CD4-positive, alpha-beta T cell (primary cell): ENCODE measurements around the gene MEIOSIN. TPM values are rescaled to one million over a fixed set of nuclear protein-coding genes. Genes with fewer than 3 reads are reported as not detected.

Experiments used
- ATAC-seq: fragments of 200-7000 bp; cut with Tn5 transposase; one replicate; pipeline ENCODE4 v1.10.0; 2022; ENCODE audit warnings: mild to moderate bottlenecking; ENCODE audit not compliant: poor library complexity
- CTCF ChIA-PET: fragments of 350-600 bp; sonication (Branson Sonifier 250); formaldehyde crosslinking; loops from one replicate; lab custom pipeline; 2021; ENCODE audit warnings: antibody characterized with exemption, inconsistent platforms; lab: Charles Lee
- POLR2A ChIA-PET: fragments of 350-600 bp; sonication (Branson Sonifier 250); formaldehyde crosslinking; loops from one replicate; lab custom pipeline; 2021; ENCODE audit warnings: antibody characterized with exemption, inconsistent platforms; lab: Charles Lee
- DNase-seq, 14 experiments: peaks; one replicate each; pipeline ENCODE4 v3.0.0-alpha.2; 2013 to 2020; ENCODE audit warnings: mixed read lengths in 2 of 14
- H3K27ac ChIP-seq, 2 donors: one replicate each; pipeline versions ENCODE4 v1.5.1 to v1.7.0; 2013; ENCODE audit warnings: low read length in 2 of 2, low read depth in 1 of 2, mild to moderate bottlenecking in 1 of 2
- H3K27me3 ChIP-seq, 2 experiments: 1 replicate in 1 of 2; 2 replicates in 1 of 2; pipeline versions ENCODE4 v1.6.1 to v1.7.0; 2013; ENCODE audit warnings: low read length in 2 of 2, control low read depth in 1 of 2, mild to moderate bottlenecking in 1 of 2, moderate library complexity in 1 of 2; ENCODE audit not compliant: insufficient read depth in 2 of 2, control insufficient read depth in 1 of 2
- H3K36me3 ChIP-seq: one replicate; pipeline ENCODE4 v1.6.1; 2013; ENCODE audit warnings: low read length, control low read depth; ENCODE audit not compliant: insufficient read depth
- H3K4me1 ChIP-seq: one replicate; pipeline ENCODE4 v1.6.1; 2013; ENCODE audit warnings: low read length, control low read depth; ENCODE audit not compliant: insufficient read depth
- H3K4me3 ChIP-seq: one replicate; pipeline ENCODE4 v1.5.1; 2013; ENCODE audit warnings: mild to moderate bottlenecking, low read length, moderate library complexity
- H3K9me3 ChIP-seq, 2 experiments: 1 replicate in 1 of 2; 2 replicates in 1 of 2; pipeline versions ENCODE4 v1.6.1 to v1.7.0; 2013; ENCODE audit warnings: low read length in 2 of 2, mild to moderate bottlenecking in 2 of 2, control low read depth in 1 of 2, moderate library complexity in 1 of 2; ENCODE audit not compliant: control insufficient read depth in 1 of 2, insufficient read depth in 1 of 2
- H3K27ac Mint-ChIP-seq: one replicate; pipeline ENCODE4 v1.8.0; 2020; ENCODE audit warnings: mixed read lengths
- H3K27me3 Mint-ChIP-seq: one replicate; pipeline ENCODE4 v1.8.0; 2021; ENCODE audit warnings: mixed read lengths
- H3K36me3 Mint-ChIP-seq: one replicate; pipeline ENCODE4 v1.8.0; 2021; ENCODE audit warnings: low read depth, mixed read lengths
- H3K4me1 Mint-ChIP-seq: one replicate; pipeline ENCODE4 v1.8.0; 2021; ENCODE audit warnings: low read depth, mixed read lengths
- H3K4me3 Mint-ChIP-seq: one replicate; pipeline ENCODE4 v1.8.0; 2020; ENCODE audit warnings: mild to moderate bottlenecking, mixed read lengths
- H3K9me3 Mint-ChIP-seq: one replicate; pipeline ENCODE4 v1.8.0; 2020; ENCODE audit warnings: mixed read lengths
- CTCF ChIP-seq: fragments of 200-600 bp; IDR thresholded peaks from one replicate; pipeline ENCODE4 v1.8.0; 2022; ENCODE audit warnings: antibody characterized with exemption, mild to moderate bottlenecking
- intact Hi-C, 2 experiments: fragments of 100-400 bp; cut with DNase I in 1 of 2; cut with micrococcal nuclease in 1 of 2; formaldehyde crosslinking; loops; one replicate each; pipeline versions ENCODE4 v1.15.1 to v1.9.0; 2023 to 2025; cut with DNase I, micrococcal nuclease
- total RNA-seq, 174 experiments: library from RNA in 2 of 174; stranded (reverse) in 2 of 174; gene quantifications; one replicate each; pipeline ENCODE4 v1.2.3 and lab custom pipeline; 2021 to 2026

The MEIOSIN gene
- total RNA-seq, 2 experiments from 2014 or later: not detected

DNA sequence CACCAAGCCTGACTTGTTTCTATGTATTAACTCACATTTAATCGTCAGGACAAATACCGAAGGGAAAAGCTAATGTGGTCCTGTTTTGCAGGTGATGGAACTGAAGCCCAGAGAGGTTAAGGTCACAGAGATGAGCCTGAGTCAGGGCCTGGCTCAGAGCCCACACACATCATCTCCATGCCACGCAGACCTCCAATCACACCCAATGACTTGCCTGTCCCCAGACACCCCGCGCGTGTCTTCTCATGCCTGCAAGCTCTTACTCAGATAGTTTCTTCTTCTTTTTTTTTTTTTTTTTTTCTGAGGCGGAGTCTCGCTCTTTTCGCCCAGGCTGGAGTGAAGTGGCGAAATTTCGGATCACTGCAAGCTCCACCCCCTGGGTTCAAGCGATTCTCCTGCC is 19.4 kb downstream of the MEIOSIN start:
- H3K4me1 Mint-ChIP-seq: no peaks in the 10 kb centered on the region
- no peaks in the 10 kb centered on the region for H3K27me3 ChIP-seq
- ChIA-PET POLR2A (interaction anchor here (0.7 kb wide), 1 partner anchor 43 kb away, joined by 3 read pairs; no protein-coding TSS in a partner anchor), CTCF (interaction anchor here (0.7 kb wide), 1 partner anchor 194 kb away, joined by 3 read pairs; no protein-coding TSS in a partner anchor)
- peaks cover under 1% of the 10 kb centered on the region for H3K27me3 Mint-ChIP-seq
- H3K4me1 ChIP-seq: no peaks in the 10 kb centered on the region
- H3K9me3 Mint-ChIP-seq: no peaks in the 10 kb centered on the region
- H3K4me3 Mint-ChIP-seq: no peak overlapping the region
- ATAC-seq (no peak), DNase-seq (no peak)
- intact Hi-C loops: no loop called here
- no peaks in the 10 kb centered on the region for H3K36me3 Mint-ChIP-seq
- H3K36me3 ChIP-seq: no peaks in the 10 kb centered on the region
- H3K4me3 ChIP-seq: no peak overlapping the region
- H3K27ac ChIP-seq: no peak overlapping the region
- no peak overlapping the region for H3K27ac Mint-ChIP-seq
- no peak for TF ChIP-seq CTCF
- H3K9me3 ChIP-seq: no peaks in the 10 kb centered on the region

- intact Hi-C loops: no loop called here
- Histone ChIP-seq H3K4me3 (no peak overlapping the region), H3K27me3 (no peaks in the 10 kb centered on the region), H3K27ac (no peak overlapping the region), H3K36me3 (no peaks in the 10 kb centered on the region), H3K4me1 (no peaks in the 10 kb centered on the region), H3K9me3 (no peaks in the 10 kb centered on the region)
- POLR2A ChIA-PET: interaction anchor here (0.6 kb wide), 1 partner anchor 343 kb away, joined by 3 read pairs; no protein-coding TSS in a partner anchor
- Mint-ChIP-seq H3K36me3 (no peaks in the 10 kb centered on the region), H3K27me3 (no peaks in the 10 kb centered on the region), H3K9me3 (no peaks in the 10 kb centered on the region), H3K4me3 (no peak overlapping the region), H3K27ac (no peak overlapping the region), H3K4me1 (no peaks in the 10 kb centered on the region)
- CTCF ChIA-PET: no interaction called here
- no peak for TF ChIP-seq CTCF
- ATAC-seq: no peak
- DNase-seq: no peak
Observed at GRCh38 chr19:45753548-45753947, 20.3 kb downstream of the MEIOSIN start.

- no peak for TF ChIP-seq CTCF
- H3K9me3 Mint-ChIP-seq: no peaks in the 10 kb centered on the region
- H3K36me3 Mint-ChIP-seq: no peaks in the 10 kb centered on the region
- no peaks in the 10 kb centered on the region for H3K4me1 Mint-ChIP-seq
- POLR2A ChIA-PET: interaction anchor here (0.7 kb wide), 1 partner anchor 14 kb away, joined by 3 read pairs; no protein-coding TSS in a partner anchor
- intact Hi-C loops: no loop called here
- CTCF ChIA-PET: interaction anchor here (0.7 kb wide), 1 partner anchor 262 kb away, joined by 3 read pairs; no protein-coding TSS in a partner anchor
- H3K27me3 Mint-ChIP-seq: no peaks in the 10 kb centered on the region
- ATAC-seq (no peak), DNase-seq (no peak)
- no peak overlapping the region for H3K27ac Mint-ChIP-seq
- no peak overlapping the region for H3K4me3 ChIP-seq
- no peaks in the 10 kb centered on the region for H3K27me3 ChIP-seq
- no peaks in the 10 kb centered on the region for H3K36me3 ChIP-seq
- H3K27ac ChIP-seq: no peak overlapping the region
- H3K4me1 ChIP-seq: no peaks in the 10 kb centered on the region
- H3K9me3 ChIP-seq: no peaks in the 10 kb centered on the region
- H3K4me3 Mint-ChIP-seq: no peak overlapping the region
Observed at GRCh38 chr19:45754323-45754722, 21.1 kb downstream of the MEIOSIN start.
